ENCODE measurements around the gene DNAJB7. TPM values are rescaled to one million over a fixed set of nuclear protein-coding genes. Genes with fewer than 3 reads are reported as not detected.

DNAJB7 gene
- total and polyA plus RNA-seq, 4 donors, result 0.15 TPM; not detected in 3

DNA sequence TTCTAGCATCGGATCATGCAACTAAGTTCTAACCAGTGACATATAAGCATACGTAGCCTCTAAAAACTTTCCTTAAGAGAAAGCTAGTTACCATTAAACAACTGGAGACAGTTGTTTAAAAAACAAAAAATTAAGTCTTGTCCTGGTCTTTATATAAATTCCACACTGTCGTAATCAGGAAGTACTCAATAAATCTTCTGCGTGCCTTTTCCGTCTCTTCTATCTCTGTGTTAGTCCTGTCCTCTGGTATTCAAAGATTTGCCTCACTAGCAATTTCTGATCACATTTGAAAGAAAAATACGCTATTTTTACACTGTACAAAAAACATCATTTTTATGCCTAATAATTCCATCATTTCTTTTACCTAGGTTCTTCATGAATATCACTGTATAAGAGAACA lies 32.8 kb downstream of the DNAJB7 start:
- TF ChIP-seq ATF3 (IDR thresholded peaks at IDR 0.05) (no peak), GABPA (IDR thresholded peaks at IDR 0.05 in 1 of 2, conservative IDR thresholded peaks at IDR 0.05 in 1 of 2) (no peak), EGR1 (IDR thresholded peaks at IDR 0.05; ENCODE audit: low read depth in 2 of 2) (no peak), MAX (IDR thresholded peaks at IDR 0.05) (no peak), YY1 (IDR thresholded peaks at IDR 0.05) (no peak), HNF4G (IDR thresholded peaks at IDR 0.05) (no peak), NR2F2 (IDR thresholded peaks at IDR 0.05) (no peak), FOXA1 (IDR thresholded peaks at IDR 0.05) (no peak), JUND (IDR thresholded peaks at IDR 0.05) (no peak), FOXA2 (IDR thresholded peaks at IDR 0.05) (no peak), CTCF (IDR thresholded peaks at IDR 0.05; ENCODE audit: low read depth, low read length, missing input control) (no peak), RAD21 (IDR thresholded peaks at IDR 0.05) (no peak), SP1 (IDR thresholded peaks at IDR 0.05) (no peak), HNF4A (conservative IDR thresholded peaks at IDR 0.05) (no peak), REST (IDR thresholded peaks at IDR 0.05) (no peak), RXRA (IDR thresholded peaks at IDR 0.05) (no peak), TAF1 (conservative IDR thresholded peaks at IDR 0.05) (no peak)
- TF ChIP-seq, protein P1, sequence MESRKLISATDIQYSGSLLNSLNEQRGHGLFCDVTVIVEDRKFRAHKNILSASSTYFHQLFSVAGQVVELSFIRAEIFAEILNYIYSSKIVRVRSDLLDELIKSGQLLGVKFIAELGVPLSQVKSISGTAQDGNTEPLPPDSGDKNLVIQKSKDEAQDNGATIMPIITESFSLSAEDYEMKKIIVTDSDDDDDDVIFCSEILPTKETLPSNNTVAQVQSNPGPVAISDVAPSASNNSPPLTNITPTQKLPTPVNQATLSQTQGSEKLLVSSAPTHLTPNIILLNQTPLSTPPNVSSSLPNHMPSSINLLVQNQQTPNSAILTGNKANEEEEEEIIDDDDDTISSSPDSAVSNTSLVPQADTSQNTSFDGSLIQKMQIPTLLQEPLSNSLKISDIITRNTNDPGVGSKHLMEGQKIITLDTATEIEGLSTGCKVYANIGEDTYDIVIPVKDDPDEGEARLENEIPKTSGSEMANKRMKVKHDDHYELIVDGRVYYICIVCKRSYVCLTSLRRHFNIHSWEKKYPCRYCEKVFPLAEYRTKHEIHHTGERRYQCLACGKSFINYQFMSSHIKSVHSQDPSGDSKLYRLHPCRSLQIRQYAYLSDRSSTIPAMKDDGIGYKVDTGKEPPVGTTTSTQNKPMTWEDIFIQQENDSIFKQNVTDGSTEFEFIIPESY (IDR thresholded peaks at IDR 0.05), result no peak
- DNase-seq (ENCODE audit: low spot score), result no peak
- Histone ChIP-seq H3K4me3 (ENCODE audit: low read depth in 1 of 3, low read length in 3 of 3) (no peak overlapping the region), H3K9me3 (ENCODE audit: control insufficient read depth in 4 of 4, low read length in 3 of 4) (no peaks in the 10 kb centered on the region), H3K36me3 (ENCODE audit: control insufficient read depth in 4 of 4, insufficient read depth in 3 of 4, low read depth in 1 of 4, low read length in 3 of 4) (peaks cover 2 to 46% (median 28%) of the 10 kb centered on the region in 4 donors), H3K27me3 (ENCODE audit: control insufficient read depth in 4 of 4, insufficient read depth in 4 of 4, low read length in 3 of 4) (no peaks in the 10 kb centered on the region), H3K27ac (ENCODE audit: low read depth in 1 of 2, low read length in 2 of 2) (no peak overlapping the region), H3K9ac (ENCODE audit: low read depth in 1 of 2, low read length in 2 of 2) (no peak overlapping the region), H3K4me1 (ENCODE audit: control insufficient read depth in 4 of 4, insufficient read depth in 4 of 4, low read length in 3 of 4) (peaks cover 6 to 33% (median 24%) of the 10 kb centered on the region in 4 donors)
- WGBS, result 84% methylated on average over 6 of the region's 6 CpGs

Measured in liver (tissue), 9 donors.